Activated T-cell treated with anti-CD3 and anti-CD28 coated beads for 1 hour (primary cell): ENCODE data around the gene MOV10L1.

ENCODE experiments used
- DNase-seq: peaks from one replicate; pipeline ENCODE4 v3.0.0-alpha.2; 2020; ENCODE audit warnings: low read depth

The MOV10L1 gene

DNA sequence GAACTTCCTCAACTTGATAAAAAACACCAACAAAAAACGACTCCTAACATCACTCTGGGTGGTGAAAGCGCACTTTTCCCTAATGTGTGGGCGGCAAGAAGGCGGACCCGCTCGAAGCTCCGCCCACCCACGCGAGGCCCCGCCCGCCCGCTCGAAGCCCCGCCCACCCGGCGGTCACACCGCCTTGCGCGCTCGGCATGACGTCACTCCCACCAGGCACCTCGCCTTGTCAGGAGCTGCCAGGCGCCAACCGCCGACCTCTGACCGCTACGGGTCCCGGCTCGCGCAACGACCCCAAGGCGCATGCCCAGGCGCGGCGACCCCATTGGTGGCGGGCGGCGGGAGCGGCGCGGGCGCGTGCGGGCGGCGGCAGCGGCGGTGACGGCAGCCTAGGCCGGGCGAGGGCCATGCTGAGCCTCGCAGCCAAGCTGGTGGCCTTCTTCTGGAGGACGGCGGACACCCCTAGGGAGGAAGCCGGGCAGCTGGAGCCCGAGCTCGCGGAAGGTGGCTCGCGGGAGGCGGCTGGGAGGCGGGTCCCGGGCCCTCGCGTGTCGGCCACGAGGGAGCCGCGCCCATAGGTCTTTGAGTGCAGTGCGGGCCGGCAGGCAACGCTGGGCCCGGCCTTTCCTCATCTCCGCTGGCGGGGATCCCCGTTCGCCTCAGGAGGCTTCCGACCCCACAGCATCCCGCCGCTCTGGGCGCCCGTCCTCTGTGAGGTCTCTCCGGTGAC is at the start of gene MOV10L1:
MOV10L1 (plus strand) TSS at position 325 of the 730 bp plus-strand sequence; CDS start at position 408, 83 bp downstream.
- no peak for DNase-seq

DNA sequence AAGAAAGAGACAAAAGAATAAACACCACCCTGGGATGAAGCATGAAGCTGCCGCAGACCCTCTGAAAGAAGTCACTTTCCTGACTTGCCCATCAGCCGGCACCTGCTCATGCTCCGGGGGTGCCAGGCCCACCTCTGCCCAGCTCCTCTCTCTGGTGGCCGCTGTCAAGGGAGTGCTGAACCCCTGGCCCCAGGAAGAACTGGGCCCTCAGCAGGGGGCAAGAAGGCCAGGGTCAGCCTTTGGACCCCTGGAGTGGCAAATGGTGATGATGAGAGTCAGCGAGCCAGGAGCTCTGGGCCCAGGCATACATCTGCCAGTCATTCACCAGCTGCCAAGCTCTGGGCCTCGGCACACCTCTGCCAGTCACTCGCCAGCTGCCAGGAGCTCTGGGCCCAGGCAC is 49.1 kb upstream of the MOV10L1 start:
- no peak for DNase-seq

- DNase-seq: no peak
These were observed 48.3 kb upstream of the MOV10L1 start for GRCh38 chr22:50041361-50042065.

- no peak for DNase-seq
These were observed 45.2 kb upstream of the MOV10L1 start for GRCh38 chr22:50044485-50045118.

GRCh38 chr22:50045211-50046018 is 44.4 kb upstream of the MOV10L1 start:
- no peak for DNase-seq

DNA sequence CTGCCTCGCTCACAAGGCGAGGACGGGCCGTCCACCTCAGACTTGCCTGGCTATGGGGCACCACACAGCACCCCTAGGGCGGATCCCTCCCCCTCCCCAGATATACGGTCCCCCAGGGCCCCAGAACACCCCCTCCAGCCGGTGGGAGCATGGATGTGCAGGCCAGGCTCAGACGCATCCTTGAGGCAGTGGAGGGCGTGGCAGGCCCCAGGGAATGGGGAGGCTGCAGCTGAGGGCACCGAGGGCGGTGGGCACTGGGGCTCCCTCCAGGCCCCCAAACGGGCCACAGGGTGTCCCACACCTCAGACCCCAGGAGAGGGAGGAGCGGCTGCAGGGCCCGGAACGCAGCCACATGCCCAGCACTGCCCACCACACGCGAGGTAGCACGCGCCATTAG is 43.8 kb upstream of the MOV10L1 start:
- no peak for DNase-seq

- DNase-seq: no peak
These were observed 43.1 kb upstream of the MOV10L1 start for GRCh38 chr22:50046481-50047245.

DNA sequence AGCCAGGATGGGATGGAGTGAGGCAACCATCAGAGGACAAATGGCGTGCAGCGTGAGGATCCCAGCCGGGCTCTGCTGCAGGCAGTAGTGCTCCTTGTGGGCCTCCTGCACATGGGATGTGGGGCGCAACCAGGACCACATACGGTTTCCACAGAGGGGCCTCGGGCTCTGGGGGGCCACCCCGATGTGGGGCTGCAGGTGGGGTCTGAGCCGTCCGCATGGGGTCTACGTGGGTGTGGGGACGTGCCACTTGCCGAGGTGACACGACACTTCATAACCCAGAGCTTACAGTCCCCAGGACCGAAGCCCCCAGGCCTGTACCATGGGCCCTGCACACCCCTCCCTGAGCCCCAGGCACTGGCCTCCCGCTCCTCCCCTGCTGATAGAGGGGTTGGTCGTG is 42.5 kb upstream of the MOV10L1 start:
- no peak for DNase-seq

DNA sequence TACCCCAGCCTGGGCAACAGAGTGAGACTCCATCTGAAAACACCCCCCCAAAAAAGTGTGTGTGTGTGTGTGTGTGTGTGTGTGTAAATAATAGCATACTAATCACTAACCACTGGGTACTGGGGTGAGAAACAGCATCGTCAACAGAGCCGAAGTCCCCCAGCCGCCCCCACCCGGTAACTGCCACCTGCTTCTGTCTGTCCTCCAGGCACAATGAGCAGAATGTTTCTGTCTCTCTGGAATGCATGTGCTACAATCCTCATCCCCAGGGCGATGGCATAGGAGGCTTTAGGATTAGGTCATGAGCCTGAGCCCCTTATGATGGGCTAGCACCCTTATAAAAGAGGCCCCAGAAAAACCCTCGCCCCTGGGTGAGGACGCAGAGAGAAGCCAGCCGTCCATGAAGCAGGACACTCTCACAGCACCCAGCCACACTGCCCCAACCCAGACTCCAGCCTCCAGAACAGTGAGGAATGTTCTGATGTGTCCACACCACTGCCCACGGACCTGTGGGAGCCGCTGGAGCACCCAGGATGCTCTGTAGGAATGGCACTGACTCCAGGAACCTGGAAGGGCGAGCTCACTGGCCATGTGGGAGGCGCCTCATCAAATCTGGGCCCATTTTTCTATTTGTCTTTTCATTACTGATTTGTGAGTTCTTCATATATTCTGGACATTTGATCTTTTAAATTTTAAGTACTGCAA is 41.6 kb upstream of the MOV10L1 start:
- DNase-seq: no peak

- no peak for DNase-seq
These were observed 41.0 kb upstream of the MOV10L1 start for GRCh38 chr22:50048836-50049235.

GRCh38 chr22:50049299-50050195 is 40.3 kb upstream of the MOV10L1 start:
- DNase-seq: no peak

DNA sequence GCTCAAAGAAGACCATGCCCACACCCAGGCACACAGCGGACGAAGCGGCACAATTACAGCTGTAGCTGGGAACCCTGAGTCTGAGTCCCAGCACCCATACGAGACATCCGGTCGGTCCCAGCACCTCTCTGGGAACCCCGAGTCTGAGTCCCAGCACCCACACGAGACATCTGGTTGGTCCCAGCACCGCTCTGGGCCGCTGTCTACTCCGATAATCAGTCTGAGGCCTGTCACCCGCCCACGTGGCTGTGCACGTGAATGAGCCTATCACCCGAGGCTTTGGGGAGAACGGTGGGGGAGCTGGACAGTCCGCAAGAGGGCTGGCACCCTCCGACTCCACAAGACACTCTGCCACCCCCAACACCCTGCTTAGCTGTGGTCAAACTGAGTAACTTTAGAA is 37.9 kb upstream of the MOV10L1 start:
- no peak for DNase-seq

DNA sequence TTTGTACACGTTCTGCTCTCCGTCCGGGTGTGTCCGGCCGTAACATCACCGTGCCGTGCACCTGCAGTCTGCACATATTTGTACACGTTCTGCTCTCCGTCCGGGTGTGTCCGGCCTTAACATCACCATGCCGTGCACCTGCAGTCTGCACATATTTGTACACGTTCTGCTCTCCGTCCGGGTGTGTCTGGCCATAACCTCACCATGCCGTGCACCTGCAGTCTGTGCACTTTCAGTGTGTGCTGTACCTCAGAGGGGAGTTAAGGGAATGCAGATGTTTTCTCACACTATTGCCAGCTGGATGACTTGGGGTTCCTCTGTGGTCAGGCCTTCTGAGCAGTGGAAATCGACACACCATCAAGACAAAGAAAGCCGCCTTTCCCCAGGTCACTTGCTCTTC is 35.9 kb upstream of the MOV10L1 start:
- DNase-seq: no peak

DNA sequence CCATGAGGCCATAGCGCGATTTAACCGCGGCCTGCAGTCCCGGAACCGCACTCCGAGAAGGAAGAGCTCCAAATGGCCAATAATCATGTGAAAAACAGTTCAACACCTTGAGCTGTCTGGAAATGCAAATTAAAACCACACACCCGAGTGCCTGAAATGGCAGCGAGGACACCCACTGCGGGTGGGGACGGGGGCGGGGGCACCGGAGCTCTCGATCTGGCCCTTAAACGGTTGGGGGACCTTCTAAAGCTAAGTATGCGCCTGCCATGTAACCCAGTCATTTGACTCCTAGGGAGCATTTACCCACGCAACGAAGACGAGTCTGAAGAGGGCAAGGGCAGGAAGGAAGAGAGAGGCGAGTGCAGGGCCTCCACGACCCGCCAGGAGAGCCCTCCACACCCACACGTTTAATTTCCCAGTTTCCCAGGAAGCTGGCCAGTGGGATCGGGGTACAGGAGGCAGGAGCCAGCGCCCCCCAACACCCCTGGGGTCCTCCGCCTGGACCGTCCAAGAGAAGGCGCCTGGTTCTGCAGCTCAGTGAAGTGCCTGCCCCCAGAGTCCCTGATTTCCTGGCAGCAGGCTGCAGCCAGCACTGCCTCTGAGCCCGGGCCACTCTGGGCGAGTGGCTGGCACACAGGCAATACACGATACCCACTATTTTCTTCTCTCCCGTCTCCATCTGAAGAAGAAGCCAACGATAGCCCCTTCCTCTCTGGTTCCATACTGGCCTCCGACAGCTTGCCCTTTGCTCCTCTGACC is 33.4 kb upstream of the MOV10L1 start:
- DNase-seq: no peak

DNA sequence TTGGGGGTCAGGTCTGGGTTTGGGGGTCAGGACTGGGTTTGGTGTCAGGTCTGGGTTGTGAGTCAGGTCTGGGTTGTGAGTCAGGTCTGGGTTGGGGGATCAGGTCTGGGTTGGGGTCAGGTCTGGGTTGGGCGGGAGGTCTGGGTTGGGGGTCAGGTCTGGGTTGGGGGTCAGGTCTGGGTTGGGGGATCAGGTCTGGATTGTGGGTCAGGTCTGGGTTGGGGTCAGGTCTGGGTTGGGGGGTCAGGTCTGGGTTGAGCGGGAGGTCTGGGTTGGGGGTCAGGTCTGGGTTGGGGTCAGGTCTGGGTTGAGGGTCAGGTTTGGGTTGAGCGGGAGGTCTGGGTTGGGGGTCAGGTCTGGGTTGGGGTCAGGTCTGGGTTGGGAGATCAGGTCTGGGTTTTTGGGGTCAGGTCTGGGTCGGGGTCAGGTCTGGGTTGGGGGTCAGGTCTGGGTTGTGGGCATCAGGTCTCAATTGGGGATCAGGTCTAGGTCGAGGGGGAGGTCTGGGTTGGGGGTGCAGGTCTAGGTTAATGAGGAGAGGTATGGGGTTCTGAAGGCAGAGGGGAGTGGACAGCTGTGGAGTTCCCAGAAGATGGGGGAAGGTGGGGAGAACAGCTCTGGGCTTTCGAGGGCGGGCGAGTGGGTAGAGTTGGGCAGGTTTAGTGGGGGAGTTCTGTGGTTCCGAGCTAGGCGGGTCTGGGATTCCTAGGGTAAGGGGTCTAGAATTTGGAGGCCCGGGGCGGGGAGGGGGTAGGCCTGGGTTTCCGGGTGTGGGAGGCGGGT is 32.3 kb upstream of the MOV10L1 start:
- no peak for DNase-seq

DNA sequence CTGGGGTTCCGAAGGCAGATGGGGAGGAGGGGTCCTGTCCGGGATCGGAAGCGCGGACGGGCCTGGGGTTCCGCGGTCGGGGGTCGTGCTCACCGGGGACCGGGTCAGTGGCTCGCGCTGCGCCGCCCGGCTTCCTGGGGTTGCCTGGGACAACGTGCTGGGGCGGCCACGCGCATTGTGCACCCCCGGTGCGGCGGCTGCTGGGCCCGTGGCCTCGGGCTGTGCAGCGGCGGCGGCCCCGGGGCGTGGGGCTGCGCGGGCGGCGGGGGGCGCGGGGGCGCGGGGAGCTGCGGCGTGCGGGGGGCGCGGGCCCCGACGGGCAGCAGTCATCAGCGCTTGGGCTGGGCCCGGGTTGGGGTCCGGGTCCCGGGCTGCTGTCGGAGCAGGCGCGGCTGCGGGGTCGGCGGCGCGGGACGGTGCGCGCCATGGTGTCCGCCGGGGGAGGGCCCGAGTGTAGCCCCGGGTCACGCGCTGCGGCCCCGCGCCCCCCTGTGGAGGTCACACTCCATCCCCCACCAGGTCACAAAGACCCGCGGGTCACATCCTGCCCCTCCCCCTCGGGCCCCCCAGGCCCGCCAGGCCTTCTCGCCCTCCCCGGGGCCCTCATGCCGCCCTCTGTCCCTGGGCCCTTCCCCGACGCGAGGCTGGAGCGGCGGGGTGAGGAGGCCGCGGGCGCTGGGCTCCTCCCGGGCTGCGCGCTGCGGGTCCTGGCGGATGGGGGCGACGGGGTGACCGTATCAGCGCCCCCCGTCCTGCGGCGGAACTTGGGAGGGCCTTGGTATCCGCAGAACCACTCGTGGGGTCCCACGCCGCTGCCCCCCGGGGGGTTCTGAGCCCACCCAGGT is 31.5 kb upstream of the MOV10L1 start, which contains the start of gene TTLL8:
TTLL8 (minus strand) TSS at position 238 of the 845 bp plus-strand sequence.
- no peak for DNase-seq
